DND-41 (cell line): ENCODE measurements around the gene TNS1.

Source experiments
- ATAC-seq: fragments of 200-7000 bp; cut with Tn5 transposase; 3 replicates; pipeline ENCODE4 v1.9.1; 2021; ENCODE audit warnings: low read depth; ENCODE audit not compliant: insufficient read depth
- DNase-seq: peaks from one replicate; pipeline ENCODE4 v3.0.0-alpha.2; 2020
- H2AFZ ChIP-seq: 2 replicates; pipeline ENCODE4 v1.6.0; 2012; ENCODE audit warnings: low read depth, low read length
- H3K27ac ChIP-seq: 2 replicates; pipeline ENCODE4 v1.5.1; 2012; ENCODE audit warnings: low read length, inconsistent platforms
- H3K27me3 ChIP-seq: fragments of 200-600 bp; sonication (generic); 2 replicates; pipeline ENCODE4 v1.6.0; 2012; ENCODE audit warnings: low read length, mild to moderate bottlenecking, inconsistent platforms; ENCODE audit not compliant: insufficient read depth, poor library complexity
- H3K36me3 ChIP-seq: 2 replicates; pipeline ENCODE4 v1.5.1; 2012; ENCODE audit warnings: low read length, inconsistent platforms; ENCODE audit not compliant: insufficient read depth
- H3K4me1 ChIP-seq: 2 replicates; pipeline ENCODE4 v1.5.1; 2012; ENCODE audit warnings: mild to moderate bottlenecking, low read length; ENCODE audit not compliant: insufficient read depth
- H3K4me2 ChIP-seq: 2 replicates; pipeline ENCODE4 v1.6.0; 2012; ENCODE audit warnings: mild to moderate bottlenecking, moderate library complexity, low read length, inconsistent platforms; ENCODE audit not compliant: insufficient read depth
- H3K4me3 ChIP-seq, 2 experiments: fragments of 200-600 bp in 1 of 2; shearing (Covaris generic) in 1 of 2; 2 replicates each; pipeline ENCODE4 v1.5.1; 2012 to 2016; ENCODE audit warnings: inconsistent platforms in 2 of 2, low read length in 2 of 2, mild to moderate bottlenecking in 2 of 2, low read depth in 1 of 2, moderate library complexity in 1 of 2
- H3K79me2 ChIP-seq: 2 replicates; pipeline ENCODE4 v1.6.0; 2012; ENCODE audit warnings: low read length, inconsistent platforms; ENCODE audit not compliant: insufficient read depth
- H3K9ac ChIP-seq: 2 replicates; pipeline ENCODE4 v1.6.0; 2012; ENCODE audit warnings: low read depth, mild to moderate bottlenecking, inconsistent platforms, low read length, moderate library complexity
- H3K9me3 ChIP-seq: 2 replicates; pipeline ENCODE4 v1.5.1; 2012; ENCODE audit warnings: low read length, moderate library complexity, mild to moderate bottlenecking, inconsistent platforms; ENCODE audit not compliant: insufficient read depth, severe bottlenecking
- H4K20me1 ChIP-seq: 2 replicates; pipeline ENCODE4 v1.6.0; 2012; ENCODE audit warnings: low read length; ENCODE audit not compliant: insufficient read depth
- CTCF ChIP-seq: IDR thresholded peaks from 2 replicates; pipeline ENCODE4 v1.5.1; 2012; ENCODE audit warnings: borderline replicate concordance, low read length, moderate library complexity, mild to moderate bottlenecking; ENCODE audit not compliant: poor library complexity, severe bottlenecking; ENCODE audit errors: extremely low read depth
- EZH2 ChIP-seq: IDR thresholded peaks from 3 replicates; pipeline ENCODE4 v1.6.1; 2012; ENCODE audit warnings: borderline replicate concordance, low read depth, mild to moderate bottlenecking, moderate library complexity, low read length, inconsistent platforms; ENCODE audit not compliant: severe bottlenecking

TNS1 gene

GRCh38 chr2:217875556-217876252, 127.1 kb downstream of the TNS1 start:
- Histone ChIP-seq H3K9me3 (no peaks in the 10 kb centered on the region), H3K9ac (no peak overlapping the region), H3K4me1 (no peaks in the 10 kb centered on the region), H3K4me2 (no peak overlapping the region), H3K27ac (no peak overlapping the region), H3K27me3 (peaks cover 7% of the 10 kb centered on the region), H3K79me2 (no peaks in the 10 kb centered on the region), H2AFZ (no peak overlapping the region), H4K20me1 (no peaks in the 10 kb centered on the region; the same call in 1 of the 2 replicates), H3K36me3 (no peaks in the 10 kb centered on the region), H3K4me3 (no peak overlapping the region)
- no peak for TF ChIP-seq CTCF
- no peak for TF ChIP-seq EZH2
- DNase-seq (no peak), ATAC-seq (no peak)

- Histone ChIP-seq H3K36me3 (no peaks in the 10 kb centered on the region), H3K9me3 (no peaks in the 10 kb centered on the region), H3K4me3 (no peak overlapping the region), H4K20me1 (no peaks in the 10 kb centered on the region; the same call in 1 of the 2 replicates), H3K79me2 (no peaks in the 10 kb centered on the region), H3K27ac (no peak overlapping the region), H3K27me3 (peaks cover 7% of the 10 kb centered on the region), H3K4me2 (no peak overlapping the region), H3K9ac (no peak overlapping the region), H2AFZ (no peak overlapping the region), H3K4me1 (no peaks in the 10 kb centered on the region)
- ATAC-seq (no peak), DNase-seq (no peak)
- TF ChIP-seq CTCF (no peak), EZH2 (no peak)
Observed at GRCh38 chr2:217875138-217875537, 127.7 kb downstream of the TNS1 start.

GRCh38 chr2:217873371-217873770, 129.4 kb downstream of the TNS1 start:
- Histone ChIP-seq H3K4me3 (no peak overlapping the region), H3K27me3 (peaks cover 7% of the 10 kb centered on the region), H3K4me2 (no peak overlapping the region), H3K9me3 (no peaks in the 10 kb centered on the region), H3K79me2 (no peaks in the 10 kb centered on the region), H3K36me3 (no peaks in the 10 kb centered on the region), H3K4me1 (no peaks in the 10 kb centered on the region), H2AFZ (no peak overlapping the region), H4K20me1 (no peaks in the 10 kb centered on the region; the same call in 1 of the 2 replicates), H3K27ac (no peak overlapping the region), H3K9ac (no peak overlapping the region)
- DNase-seq (no peak), ATAC-seq (no peak)
- no peak for TF ChIP-seq CTCF
- TF ChIP-seq EZH2, result no peak
